ENCODE measurements around the gene OGN.
"Not testable (repeated sequence)": the region's sequence is repeated elsewhere in the genome, so short reads cannot be mapped to it uniquely, and the experiment has no call there.

Gene OGN, protein sequence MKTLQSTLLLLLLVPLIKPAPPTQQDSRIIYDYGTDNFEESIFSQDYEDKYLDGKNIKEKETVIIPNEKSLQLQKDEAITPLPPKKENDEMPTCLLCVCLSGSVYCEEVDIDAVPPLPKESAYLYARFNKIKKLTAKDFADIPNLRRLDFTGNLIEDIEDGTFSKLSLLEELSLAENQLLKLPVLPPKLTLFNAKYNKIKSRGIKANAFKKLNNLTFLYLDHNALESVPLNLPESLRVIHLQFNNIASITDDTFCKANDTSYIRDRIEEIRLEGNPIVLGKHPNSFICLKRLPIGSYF

DNA sequence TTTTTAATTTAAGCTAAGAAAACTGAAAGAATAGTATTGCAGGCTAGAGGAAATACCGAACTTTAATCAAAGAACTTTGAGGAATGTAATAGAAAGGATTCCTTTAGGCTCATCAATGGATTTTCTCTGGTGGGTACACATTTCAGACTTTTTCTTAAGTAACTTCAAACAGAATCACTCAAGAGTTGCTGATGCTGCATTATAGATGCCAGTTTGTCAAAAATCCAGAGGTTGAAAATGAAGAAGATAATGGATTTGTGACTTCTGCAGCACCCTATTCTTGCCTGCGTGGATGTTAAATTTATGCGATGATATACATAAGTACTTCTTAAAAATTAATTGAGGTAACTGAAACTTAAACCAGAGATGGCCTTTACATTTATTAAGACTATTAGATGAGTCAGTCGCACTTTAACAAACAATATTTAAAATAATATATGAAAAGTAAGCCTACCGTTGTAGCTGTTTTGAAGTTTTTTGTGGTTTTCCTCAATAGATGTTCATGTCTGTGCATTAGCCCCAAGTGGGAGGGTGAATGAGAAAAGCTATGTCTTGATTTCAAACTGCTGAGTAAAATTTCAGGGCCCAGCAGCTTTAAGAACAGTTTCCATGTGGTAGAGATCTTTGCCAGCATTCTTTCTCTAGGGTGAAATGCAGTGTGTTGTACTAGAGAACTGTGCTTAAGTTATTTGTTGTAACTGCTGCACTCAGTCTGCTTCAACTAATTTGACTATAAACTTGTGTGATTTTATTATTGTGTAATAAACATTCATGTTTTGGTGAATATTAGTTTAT, at the start of gene OGN:
Gene OGN (minus strand): TSS at position 537 of the 795 bp plus-strand sequence. CDS start 1,171 bp downstream, outside the sequence.
- DNase-seq: no peak

DNA sequence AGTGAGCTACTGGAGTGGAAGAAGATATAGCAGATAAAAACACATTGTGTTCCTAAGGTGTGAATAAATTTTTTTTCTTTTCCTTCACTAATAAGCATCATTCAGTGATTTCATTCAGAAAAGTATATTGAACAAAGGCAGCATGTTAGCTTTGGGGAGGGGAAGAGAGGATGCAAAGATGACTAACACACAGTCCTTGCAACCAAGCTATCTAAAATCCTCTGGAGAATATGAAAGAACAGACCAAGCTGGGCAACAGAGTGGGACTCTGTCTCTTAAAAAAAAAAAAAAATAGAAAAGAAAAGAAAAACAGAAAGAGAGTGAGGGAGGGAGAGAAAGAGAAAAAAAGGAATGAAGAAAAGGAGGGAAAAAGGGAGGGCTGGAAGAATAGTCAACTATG, 42.2 kb upstream of the OGN start:
- DNase-seq: no peak

DNA sequence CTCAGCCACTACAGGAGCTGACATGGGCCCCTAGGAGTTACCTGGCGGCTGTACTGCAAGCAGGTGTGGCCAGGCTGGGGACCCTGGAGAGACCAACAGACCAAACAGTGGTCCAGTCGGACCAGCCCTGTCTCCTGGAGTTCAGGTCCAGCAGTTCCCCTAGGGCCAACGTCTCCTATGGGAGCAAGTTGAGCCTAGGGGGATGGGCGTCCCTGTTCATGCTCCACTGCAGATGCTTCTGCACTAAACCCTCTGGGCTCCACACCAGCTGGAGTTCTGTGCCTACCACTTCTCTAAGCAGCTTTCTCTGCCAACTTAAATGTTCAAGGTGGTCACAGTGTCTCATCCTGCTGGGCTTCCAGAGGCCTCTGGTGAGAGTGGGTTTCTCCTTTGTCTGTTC, 40.5 kb upstream of the OGN start:
- DNase-seq: peak in 1 of 2 experiments; percentile 58

DNA sequence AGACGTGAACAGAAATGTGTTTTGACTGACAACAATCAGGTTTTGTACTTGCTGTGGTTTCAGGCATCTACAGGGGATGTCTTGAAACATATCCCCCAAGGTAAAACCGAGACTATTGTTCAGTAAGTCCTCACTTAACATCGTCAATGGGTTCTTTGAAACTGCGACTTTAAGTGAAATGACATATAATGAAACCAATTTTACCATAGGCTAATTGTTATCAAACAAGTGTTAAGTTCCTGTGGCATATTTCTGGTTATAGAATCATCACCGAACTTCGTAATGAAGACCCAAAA, 36.3 kb upstream of the OGN start:
- DNase-seq: no peak

DNA sequence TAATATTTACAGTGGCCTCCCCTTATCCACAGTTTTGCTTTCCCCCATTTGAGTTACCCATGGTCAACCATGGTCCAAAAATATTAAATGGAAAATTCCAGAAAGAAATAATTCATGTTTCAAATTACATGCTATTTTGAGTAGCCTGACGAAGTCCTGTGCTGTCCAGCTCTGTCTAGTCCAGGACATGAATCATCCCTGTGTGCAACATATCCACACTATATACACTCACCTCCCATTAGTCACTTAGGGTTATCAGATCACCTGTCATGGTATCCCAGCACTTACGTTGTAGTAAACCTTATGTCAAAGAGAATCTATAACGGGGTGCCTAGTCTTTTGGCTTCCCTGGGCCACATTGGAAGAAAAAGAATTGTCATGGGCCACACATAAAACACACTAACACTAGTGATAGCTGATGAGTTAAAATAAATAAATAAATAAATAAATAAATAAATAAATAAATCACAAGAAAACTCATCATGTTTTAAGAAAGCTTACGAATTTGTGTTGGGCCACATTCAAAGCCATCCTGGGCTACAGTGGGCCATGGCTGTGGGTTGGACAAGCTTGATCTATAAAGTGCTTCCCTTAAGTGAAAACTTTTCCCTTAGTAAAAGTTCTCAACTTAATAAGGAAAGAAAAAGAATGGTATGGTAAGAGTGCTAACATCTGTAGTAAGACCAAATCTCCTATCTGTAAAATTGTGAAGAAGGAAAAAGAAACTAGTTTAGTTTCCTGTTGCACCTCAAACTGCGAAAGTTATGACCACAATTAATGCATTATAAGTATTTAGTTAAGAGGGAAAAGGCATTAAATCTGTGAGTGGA, 35.8 kb upstream of the OGN start:
- DNase-seq: no peak

DNA sequence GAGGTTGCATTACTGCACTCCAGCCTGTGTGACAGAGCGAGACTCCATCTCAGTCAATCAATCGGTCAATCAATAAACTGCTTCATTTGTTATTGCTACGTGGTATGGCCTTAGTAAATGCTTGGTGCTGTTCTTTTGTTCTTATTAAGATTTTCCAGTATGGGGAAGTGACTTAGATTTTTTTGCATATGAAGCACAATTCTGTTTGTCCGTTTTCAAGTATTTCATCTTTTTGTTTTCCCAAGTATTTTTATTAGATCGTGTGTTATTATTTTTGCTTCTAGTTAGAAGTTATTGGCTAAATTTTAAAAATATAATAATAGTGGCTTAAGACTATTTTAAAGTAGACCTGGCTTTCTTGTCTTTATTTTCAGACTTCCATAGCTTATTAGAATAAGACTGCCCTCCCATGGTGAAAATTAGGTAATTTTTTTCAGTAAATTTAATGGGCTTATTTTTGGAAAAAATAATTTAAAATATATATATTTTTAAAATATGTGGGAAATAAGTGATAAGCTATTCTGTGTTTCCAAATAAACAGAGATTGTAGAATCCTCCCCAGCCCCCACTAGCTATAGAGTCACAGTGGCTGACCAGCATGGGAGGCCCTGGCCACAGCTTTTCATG, 34.6 kb upstream of the OGN start:
- no peak for DNase-seq

DNA sequence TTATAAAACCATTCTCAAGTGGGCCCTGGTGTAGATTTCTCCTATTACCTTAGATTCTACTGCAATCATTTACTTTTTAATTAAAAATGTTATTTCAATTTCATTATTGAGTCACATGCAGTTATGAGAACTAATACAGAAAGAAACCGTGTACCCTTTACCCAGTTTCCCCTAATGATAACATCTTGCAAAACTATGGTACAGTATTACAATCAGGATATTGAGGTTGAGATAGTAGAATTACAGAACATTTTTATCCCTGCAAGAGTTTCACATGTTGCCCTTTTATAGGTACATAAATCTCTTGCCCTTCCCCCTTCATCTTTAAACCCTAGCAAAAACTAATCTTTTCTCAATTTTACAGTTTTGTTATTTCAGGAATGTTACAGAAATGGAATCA, 30.9 kb upstream of the OGN start:
- DNase-seq: no peak

DNA sequence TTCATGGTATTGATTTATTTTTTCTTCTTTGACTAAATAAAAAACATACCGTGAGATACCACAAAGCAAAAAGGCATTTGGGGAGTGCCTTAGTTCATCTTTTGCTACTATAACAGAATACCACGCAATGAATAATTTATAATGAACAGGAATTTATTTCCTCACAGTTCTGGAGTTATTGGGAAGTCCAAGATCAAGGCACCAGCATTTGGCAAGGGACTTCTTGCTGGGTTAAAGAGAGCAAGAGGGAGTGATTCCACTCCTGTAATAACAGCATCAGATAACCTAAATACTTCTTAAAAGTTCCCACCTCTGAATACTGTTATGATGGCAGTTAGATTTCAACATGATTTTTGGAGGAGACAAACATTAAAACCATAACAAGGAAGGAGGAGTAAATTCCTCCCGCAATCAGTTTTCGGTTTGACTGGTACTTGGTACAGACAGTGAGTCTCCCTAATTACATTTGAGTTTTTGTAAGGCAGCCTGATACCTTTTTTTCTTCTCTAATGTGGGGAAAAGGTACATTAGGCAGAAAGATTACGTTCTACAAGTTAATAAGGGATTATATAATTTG, 28.7 kb upstream of the OGN start:
- DNase-seq: no peak

DNA sequence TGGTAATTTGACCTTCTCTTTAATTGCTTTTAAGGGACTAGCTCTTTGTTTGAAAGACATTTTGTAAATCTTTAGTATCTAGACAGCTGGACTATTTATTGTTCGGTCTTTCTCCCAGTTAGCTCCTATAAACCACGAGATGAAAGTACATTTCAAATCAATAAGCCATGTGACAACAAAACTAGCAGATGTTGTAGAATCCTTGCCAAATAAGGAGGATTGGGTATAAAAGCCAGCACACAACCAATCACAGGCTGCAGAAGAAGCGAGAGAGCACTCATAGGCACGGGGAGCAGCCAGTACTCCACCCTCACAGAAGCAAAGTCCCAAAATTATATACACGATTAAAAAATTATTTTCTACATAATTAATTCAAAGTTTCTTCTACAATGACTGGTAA, 28.0 kb upstream of the OGN start:
- DNase-seq: no peak

DNA sequence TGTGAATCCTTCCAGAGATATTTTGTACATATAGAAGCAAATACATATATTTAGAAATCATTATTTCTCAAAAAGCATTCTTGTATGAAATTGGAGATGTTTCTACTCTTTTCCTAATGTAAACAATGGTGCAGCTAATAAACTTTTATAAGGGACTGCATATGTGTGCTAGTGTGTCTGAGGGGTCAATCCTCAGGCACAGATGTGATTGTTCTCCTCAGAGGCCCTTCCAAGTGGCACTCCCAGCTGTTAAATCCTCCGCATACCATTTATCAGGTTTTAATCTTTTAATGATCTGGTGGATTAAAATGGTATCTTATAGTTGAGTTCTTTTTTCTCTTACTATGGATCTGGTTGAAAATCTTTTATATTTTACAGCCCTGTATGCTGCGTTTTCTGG, 25.5 kb upstream of the OGN start:
- no peak for DNase-seq

DNA sequence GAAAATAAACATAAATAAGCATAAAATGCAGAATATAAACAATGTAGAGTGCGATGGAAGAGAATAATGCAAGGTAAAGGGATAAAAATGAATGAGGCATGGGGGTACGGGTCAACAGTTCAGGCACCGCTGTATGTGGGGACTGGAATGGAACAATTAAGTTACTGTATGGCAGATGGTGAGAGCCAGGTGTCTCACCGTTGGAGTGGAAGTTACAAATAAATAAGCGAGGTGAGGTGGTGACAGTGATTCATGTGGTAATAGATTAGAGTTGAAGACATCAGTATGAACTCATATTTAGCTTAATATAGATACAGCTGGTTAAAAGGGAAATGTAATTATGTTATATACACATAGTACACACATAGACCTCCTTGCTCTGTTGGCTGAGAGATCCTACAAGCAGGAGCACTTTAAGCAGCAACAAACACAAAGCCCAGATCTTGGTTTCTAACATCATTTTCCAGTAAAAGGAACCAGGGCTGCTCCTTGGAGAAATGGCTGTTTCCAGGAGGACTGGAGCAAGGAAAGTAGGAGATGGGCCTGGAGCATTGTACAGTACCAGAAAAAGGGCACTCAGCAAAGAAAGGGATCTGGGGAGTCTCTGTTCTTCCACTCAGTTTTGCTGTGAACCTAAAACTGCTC, 22.2 kb upstream of the OGN start:
- DNase-seq: peak in 1 of 2 experiments; percentile 4

DNA sequence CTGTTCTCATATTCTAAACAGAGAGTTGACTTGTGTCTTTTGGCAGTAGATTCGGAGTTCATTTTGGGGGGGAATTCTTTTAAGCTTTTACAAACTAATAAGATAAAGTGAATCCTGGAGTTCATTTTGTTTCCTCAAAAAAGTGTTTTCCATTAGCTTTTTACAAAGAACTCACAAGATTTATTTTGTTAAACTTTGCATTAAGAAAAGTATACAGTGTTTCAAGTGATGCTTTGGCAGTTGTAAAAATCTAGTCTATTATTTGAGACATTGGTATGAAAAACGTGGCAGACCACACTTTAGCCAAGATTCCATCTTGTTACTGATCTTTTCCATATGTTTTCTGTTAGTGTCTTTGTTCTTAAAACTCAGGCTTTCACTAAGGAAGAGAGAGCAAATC, 21.1 kb upstream of the OGN start:
- no peak for DNase-seq

DNA sequence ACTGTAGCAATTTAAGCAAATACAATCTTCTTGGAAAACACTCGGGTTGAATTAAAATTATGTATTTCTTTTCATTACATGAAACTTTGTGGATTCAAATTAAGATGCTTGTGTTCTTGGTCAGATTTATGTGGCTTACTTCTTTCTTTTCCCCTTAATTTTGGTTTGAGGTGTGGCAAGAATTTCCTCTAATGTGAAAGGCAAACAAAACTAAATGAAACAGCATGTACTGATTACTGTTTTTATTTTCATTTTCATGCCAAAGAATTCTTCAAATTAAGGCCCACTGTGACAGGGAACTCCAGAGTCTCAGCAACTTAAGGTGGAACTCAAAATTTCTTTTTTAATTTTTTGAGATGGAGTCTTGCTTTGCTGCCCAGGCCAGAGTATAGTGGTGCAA, 20.0 kb upstream of the OGN start, which contains the start of gene OMD:
Gene OMD (minus strand): TSS at position 132 of the 400 bp plus-strand sequence. CDS start 6,913 bp downstream, outside the sequence.
- DNase-seq: no peak

DNA sequence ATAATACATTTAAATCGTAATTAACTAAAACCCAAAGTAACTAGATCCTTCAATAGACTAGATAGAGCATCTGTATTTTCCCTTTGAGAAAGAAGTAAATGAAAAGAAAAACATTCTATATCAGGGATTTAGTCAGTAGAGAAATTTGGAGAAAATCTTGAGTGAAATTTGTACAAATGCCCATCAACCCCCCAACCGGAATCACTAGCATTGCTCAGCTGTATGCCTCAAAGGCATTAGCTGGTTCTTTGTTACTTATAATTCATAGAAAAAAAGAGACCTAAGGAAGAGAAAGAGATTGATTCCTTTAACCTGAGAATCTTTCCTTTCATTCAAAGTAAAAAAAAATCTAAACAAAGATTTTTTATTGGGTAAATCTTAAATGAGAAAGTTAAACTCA, 19.2 kb upstream of the OGN start:
- no peak for DNase-seq

DNA sequence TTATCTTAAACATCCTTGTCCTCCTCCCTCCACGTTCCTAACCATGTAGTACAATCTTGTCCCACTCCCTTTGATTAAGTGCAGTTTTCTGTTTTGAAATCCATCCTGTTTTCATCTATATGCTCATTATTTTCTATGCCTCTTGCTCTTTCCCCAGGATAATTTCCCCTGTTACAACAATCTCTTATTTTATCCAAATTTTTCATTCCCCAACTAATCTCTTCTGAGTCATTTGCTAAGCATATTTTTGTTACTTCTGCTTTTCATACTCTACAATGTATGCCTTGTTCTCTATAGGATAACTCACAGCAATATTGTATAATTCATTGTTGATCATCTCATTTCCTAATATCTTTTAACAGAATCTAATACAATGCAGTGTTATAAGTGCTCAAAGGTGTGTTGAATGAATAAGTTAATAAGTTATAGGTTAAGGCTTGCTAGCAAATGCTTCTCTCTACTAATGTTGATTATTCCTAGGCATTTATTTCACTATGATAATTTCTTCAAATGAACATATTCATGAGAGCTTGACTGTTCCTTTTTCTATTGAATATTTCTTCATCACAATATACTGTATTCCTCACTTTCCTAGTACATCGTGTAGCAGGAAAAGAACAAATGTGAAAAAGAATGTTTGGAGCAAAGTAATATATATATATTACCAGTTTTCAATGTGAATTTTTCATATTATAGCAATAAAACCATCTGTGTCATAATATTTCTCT, 18.4 kb upstream of the OGN start:
- DNase-seq: no peak

DNA sequence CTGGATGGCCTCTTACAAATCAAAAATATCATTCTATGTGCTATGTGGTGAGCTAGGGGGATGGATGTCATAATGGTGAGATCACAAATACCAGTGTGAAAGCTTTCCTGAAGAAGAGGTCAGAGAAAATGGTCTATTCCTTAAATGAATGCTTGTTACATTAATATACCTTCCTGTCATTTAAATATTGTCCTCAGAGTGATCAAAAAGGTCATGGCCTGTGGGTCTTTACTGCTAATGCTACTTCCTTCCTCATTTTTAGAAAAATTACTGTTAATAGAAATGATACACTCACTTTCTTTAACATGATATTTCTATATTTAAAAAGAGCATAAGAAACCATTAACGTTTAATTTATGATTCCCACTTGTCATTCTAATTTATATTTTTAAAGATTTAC, 10.2 kb upstream of the OGN start:
- no peak for DNase-seq

DNA sequence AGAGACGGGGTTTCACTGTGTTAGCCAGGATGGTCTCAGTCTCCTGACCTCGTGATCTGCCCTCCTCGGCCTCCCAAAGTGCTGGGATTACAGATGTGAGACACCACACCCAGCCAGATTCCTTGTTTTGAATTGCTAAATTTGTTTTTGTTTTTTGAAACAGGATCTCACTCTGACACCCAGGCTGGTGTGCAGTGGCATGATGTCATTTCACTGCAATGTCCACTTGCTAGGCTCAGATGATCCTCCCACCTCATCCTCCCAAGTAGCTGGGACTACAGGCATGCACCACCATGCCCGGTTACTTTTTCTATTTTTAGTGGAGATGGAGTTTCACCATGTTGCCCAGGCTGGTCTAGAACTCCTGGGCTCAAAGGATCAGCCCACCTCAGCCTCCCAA, 6.8 kb upstream of the OGN start:
- not testable (repeated sequence) for DNase-seq

DNA sequence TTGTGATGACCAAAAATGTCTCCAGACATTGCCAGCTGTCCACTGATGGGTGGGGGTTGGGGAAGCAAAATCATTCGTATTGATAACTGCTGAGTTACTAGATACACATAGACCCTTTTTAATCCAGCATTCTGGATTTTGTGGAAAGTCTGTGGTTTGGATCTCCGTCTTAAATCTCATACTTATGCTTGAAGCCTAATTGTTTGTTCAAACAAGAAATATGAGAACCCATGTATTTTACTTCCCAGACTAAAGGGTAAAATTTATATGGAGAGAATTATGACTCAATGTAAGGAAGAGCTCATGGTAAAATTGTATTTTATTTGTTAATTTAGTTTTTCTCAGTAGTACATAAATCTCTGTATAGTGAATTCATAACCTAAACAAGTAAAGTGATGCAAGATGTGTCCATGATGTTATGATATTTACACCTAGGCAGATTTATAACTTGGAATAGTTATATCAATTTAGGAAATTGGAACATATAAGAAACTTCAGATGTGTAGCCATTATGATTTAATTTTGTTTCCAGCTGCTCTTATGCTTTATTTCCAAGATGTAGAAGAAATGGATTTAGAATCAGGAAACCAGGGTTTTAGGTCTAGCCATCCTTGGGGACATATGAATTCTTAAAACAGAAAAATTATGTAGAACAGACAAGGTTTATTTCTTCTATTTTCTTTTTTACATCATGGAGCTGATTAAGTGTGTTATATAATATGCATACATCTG, 4.5 kb upstream of the OGN start:
- no peak for DNase-seq

DNA sequence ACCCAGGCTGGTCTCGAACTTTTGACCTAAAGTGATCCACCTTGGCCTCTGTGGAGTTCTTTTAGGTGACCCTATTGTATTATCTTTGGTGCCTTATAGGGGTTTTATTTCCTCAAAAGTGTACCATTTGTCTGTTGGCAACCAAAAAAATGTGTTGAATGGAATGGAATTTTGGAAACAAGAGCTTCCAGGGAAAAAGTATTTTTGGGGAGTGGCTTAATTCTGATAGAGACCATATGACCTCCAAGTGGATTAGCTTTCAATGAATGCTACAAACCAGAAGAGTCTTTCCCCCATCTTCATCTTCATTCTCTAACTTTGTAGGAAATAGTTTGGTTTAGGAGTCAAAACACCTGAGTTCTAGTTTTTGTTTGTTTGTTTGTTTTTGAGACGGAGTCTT, 3.4 kb upstream of the OGN start:
- no peak for DNase-seq

DNA sequence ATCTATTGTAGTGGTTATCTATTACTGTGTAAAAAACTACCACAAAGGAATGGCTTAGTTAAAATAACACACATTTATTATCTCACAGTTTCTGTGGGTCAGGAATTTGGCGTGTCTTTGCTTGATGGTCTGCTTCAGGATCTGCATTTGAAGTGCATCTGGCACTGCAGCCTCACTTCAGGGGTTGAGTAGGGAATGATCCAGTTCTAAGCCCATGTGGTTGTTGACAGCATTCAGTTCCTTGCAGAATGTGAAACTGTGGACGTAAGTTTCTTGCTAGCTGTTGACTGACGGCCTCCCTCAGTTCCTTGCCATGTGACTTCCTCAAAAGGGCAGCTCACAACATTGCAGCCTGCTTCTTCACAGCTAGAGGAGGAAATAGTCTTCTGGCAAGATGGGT, 2.1 kb upstream of the OGN start:
- no peak for DNase-seq

DNA sequence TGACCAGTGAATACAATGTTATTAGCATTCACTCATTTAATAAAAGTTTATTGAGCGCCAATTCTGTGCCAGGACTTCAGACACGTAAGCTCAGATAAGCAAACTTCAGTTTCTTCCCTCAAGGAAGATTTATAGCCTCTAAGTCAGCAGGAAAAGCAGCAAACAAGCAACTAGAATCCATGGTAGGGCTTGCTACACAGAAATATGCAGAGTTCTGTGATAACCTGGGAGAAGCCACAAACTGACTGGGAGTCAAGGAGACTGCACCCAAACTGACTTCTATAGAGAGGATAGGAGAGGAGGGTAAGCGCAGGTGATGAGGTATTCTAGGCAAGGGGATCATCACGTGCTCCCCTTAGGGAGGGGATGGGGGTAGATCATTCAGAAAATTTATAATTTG, 1.4 kb upstream of the OGN start:
- peak; percentile 53 to 57 for DNase-seq

All from NCI-H526 (cell line).